ENCODE measurements around the gene UFSP2.
"Not testable (repeated sequence)": the region's sequence is repeated elsewhere in the genome, so short reads cannot be mapped to it uniquely, and the experiment has no call there.

UFSP2 gene

DNA sequence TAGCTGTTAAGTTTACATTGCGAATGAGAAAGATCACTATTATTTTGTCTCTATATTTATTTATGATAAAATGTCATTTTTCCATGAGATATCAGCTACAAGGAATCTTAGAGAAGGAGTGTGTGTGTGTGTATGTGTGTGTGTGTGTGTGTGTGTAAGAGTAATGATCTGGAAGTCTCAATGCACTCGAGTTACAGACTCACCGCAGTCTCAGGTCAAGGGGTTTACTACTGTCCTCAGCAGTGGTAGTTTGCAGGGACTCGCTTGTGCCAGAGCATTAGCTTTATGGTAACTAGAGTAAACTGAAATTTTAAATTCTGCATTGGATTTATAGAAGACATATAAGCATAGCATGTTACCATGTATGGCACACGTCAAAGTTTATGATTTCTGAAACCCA, 60.9 kb downstream of the UFSP2 start:
- no peak for TF ChIP-seq CTCF (IDR thresholded peaks at IDR 0.05; ENCODE audit: low read depth, low read length)
- H3K4me3 ChIP-seq (ENCODE audit: low read depth, low read length) = no peak overlapping the region

DNA sequence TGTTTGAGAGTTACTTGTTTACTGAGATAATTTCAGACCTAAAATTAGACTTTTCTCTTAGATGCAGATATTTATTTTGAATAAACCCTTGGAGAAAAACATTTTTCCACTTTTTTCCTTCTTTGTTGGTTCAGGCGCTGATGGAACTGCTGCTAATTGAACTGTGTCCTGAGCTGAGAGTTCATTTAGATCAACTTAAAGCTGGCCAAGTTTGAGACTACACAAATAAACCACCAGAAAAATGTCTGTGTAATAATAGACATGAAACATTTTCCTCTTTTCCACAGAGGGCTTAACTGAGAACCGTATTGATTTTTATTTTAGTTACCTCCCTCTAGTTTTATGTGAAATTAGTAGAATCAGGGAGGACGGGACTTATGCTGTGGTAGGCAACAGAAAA, 62.5 kb downstream of the UFSP2 start:
- no peak overlapping the region for H3K4me3 ChIP-seq (ENCODE audit: low read depth, low read length)
- TF ChIP-seq CTCF (IDR thresholded peaks at IDR 0.05; ENCODE audit: low read depth, low read length) = no peak

DNA sequence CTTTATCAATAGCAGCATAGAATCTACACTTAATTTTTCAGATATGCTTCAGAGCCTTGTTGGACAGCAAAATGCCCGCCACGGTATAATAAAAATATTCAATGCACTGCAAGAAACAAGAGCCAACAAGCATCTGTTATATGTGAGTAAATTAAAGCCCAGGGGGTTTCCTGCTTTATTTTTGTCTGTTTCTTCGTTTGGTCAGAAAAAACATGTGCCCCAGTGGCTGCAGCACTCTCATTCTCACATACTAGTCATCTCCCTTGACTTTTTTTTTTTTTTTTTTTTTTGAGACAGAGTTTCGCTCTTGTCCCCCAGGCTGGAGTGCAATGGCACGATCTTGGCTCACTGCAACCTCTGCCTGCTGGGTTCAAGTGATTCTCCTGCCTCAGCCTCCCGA, 63.2 kb downstream of the UFSP2 start:
- not testable (repeated sequence) for H3K4me3 ChIP-seq (ENCODE audit: low read depth, low read length)

GRCh38 chr4:185361872-185362271, 63.9 kb downstream of the UFSP2 start:
- no peak overlapping the region for H3K4me3 ChIP-seq (ENCODE audit: low read depth, low read length)
- TF ChIP-seq CTCF (IDR thresholded peaks at IDR 0.05; ENCODE audit: low read depth, low read length) = no peak

DNA sequence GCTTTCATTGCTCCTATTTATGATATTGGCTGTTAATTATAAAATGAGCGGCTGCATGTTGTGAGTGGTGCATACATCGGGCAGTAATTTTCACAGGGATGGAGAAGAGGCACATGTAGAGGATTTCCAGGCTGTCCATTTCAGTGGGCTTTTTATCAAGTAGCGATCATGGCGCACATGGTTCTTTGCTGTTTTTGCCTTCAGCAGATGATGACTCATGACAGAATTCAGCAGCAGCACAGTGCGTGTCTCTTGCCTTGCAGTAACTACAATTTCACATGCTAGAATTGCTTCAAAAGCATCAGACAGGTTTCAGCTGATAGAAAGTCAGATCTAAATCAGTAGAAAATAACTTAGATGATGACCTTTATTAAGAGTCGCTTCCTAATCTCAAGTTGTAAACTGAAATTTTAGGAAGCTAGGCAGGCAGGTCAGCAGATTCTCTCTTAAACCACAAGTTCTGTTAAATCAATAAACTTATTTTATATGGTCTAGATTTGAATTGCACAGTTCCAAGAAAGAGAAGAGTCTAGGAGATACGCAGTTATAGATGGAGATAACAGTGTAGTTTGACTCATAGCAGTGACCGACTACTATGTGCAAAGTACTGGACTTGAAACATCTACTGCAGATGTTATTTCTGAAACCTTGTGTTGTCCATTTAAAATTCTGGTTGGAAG, 65.9 kb downstream of the UFSP2 start:
- no peak overlapping the region for H3K4me3 ChIP-seq (ENCODE audit: low read depth, low read length)
- TF ChIP-seq CTCF (IDR thresholded peaks at IDR 0.05; ENCODE audit: low read depth, low read length) = no peak

DNA sequence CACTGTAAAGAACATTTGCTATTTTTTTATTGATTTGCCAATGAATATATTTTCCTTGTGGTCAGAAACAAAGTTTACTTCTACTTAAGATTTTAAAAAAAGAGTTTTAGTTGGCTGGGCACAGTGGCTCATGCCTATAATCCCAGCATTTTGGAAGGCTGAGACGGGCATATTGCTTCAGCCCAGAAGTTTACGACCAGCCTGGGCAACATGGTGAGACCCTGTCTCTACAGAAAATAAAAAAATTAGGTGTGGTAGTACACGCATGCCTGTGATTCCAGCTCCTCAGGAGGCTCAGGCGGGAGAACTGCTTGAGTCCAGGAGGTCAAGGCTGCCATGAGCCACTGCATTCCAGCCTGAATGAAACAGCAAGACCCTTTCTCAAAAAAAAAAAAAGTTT, 66.8 kb downstream of the UFSP2 start:
- no peak for TF ChIP-seq CTCF (IDR thresholded peaks at IDR 0.05; ENCODE audit: low read depth, low read length)
- H3K4me3 ChIP-seq (ENCODE audit: low read depth, low read length) = no peak overlapping the region

- H3K4me3 ChIP-seq (ENCODE audit: low read depth, low read length) = no peak overlapping the region
- no peak for TF ChIP-seq CTCF (IDR thresholded peaks at IDR 0.05; ENCODE audit: low read depth, low read length)
Observed at GRCh38 chr4:185358514-185358913, 67.2 kb downstream of the UFSP2 start.
